HepG2 (cell line): Measurements from ENCODE around the gene DENND2A.

ENCODE experiments used
- ARHGAP35 ChIP-seq: sonication (generic); formaldehyde crosslinking; IDR thresholded peaks from 2 replicates; pipeline ENCODE4 v1.9.0; 2022; ENCODE audit warnings: mild to moderate bottlenecking, inconsistent platforms, moderate library complexity, missing genetic modification reagents, borderline replicate concordance
- ATF1 ChIP-seq: IDR thresholded peaks from 2 replicates; pipeline ENCODE4 v1.6.1; 2016; ENCODE audit warnings: mild to moderate bottlenecking, control low read depth
- NONO ChIP-seq, 2 experiments: fragments of 450-650 bp in 1 of 2; sonication (generic) in 1 of 2; formaldehyde crosslinking in 1 of 2; IDR thresholded peaks in 1 of 2; conservative IDR thresholded peaks in 1 of 2; 2 replicates each; pipeline versions ENCODE4 v1.6.1 to v1.8.0; 2017 to 2022; ENCODE audit warnings: mild to moderate bottlenecking in 1 of 2, missing genetic modification reagents in 1 of 2, moderate library complexity in 1 of 2
- ZNF24 ChIP-seq: fragments of 450-650 bp; IDR thresholded peaks from 2 replicates; pipeline ENCODE4 v1.6.1; 2017; ENCODE audit warnings: antibody characterized with exemption, mild to moderate bottlenecking
- ZNF263 ChIP-seq: sonication (generic); formaldehyde crosslinking; IDR thresholded peaks from 2 replicates; pipeline ENCODE4 v1.4.0; 2020; ENCODE audit warnings: missing genetic modification reagents
- TF ChIP-seq, protein P1 (sequence below): sonication (generic); formaldehyde crosslinking; IDR thresholded peaks from 2 replicates; pipeline ENCODE4 v1.5.0; 2020; ENCODE audit warnings: mild to moderate bottlenecking, missing genetic modification reagents, moderate library complexity
- TF ChIP-seq, protein P2 (sequence below): sonication (generic); formaldehyde crosslinking; IDR thresholded peaks from 2 replicates; pipeline ENCODE4 v1.8.0; 2022; ENCODE audit warnings: mild to moderate bottlenecking, missing genetic modification reagents; ENCODE audit not compliant: insufficient replicate concordance
- TF ChIP-seq, protein P3 (sequence below), 2 experiments: sonication (generic) in 1 of 2; formaldehyde crosslinking in 1 of 2; IDR thresholded peaks; 2 replicates each; pipeline versions ENCODE4 v1.5.1 to v1.6.1; 2011 to 2020; ENCODE audit warnings: borderline replicate concordance in 1 of 2, low read depth in 1 of 2, low read length in 1 of 2, mild to moderate bottlenecking in 1 of 2, missing genetic modification reagents in 1 of 2, moderate library complexity in 1 of 2
- TF ChIP-seq, protein P4 (sequence below): sonication (generic); formaldehyde crosslinking; IDR thresholded peaks from 2 replicates; pipeline ENCODE4 v1.8.1; 2023; ENCODE audit warnings: mild to moderate bottlenecking, missing genetic modification reagents, borderline replicate concordance

DNA sequence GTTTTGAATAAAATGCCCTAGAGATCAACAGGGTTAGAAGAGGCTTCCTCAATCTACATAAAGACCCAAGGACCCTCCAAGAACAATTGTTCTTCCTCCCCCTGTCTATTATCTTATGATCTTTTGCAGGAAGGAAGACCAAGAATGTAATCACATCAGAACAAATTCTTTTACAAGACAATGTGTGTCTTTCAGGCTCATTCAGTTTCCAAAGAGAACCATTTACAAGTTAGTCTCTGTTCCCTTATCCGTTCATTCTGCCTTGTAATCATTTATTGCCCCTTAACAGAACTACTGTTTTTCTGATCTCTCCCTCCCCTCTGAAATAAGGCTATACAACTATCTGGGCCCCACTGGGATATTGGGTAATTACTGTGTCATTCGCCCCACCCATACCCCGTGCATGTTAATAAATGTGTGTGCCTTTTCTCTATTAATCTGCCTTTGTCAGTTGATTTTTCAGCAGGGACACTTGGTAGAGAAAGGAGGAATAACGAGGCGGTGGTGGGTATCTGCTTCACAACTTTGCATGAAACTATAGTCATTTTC is 155.6 kb downstream of the DENND2A start:
- TF ChIP-seq, protein P1, sequence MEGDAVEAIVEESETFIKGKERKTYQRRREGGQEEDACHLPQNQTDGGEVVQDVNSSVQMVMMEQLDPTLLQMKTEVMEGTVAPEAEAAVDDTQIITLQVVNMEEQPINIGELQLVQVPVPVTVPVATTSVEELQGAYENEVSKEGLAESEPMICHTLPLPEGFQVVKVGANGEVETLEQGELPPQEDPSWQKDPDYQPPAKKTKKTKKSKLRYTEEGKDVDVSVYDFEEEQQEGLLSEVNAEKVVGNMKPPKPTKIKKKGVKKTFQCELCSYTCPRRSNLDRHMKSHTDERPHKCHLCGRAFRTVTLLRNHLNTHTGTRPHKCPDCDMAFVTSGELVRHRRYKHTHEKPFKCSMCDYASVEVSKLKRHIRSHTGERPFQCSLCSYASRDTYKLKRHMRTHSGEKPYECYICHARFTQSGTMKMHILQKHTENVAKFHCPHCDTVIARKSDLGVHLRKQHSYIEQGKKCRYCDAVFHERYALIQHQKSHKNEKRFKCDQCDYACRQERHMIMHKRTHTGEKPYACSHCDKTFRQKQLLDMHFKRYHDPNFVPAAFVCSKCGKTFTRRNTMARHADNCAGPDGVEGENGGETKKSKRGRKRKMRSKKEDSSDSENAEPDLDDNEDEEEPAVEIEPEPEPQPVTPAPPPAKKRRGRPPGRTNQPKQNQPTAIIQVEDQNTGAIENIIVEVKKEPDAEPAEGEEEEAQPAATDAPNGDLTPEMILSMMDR (CRISPR knock-in tag), result no peak
- TF ChIP-seq ATF1 (CRISPR knock-in tag), result no peak
- TF ChIP-seq, protein P2, sequence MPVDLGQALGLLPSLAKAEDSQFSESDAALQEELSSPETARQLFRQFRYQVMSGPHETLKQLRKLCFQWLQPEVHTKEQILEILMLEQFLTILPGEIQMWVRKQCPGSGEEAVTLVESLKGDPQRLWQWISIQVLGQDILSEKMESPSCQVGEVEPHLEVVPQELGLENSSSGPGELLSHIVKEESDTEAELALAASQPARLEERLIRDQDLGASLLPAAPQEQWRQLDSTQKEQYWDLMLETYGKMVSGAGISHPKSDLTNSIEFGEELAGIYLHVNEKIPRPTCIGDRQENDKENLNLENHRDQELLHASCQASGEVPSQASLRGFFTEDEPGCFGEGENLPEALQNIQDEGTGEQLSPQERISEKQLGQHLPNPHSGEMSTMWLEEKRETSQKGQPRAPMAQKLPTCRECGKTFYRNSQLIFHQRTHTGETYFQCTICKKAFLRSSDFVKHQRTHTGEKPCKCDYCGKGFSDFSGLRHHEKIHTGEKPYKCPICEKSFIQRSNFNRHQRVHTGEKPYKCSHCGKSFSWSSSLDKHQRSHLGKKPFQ (CRISPR knock-in tag), result no peak
- TF ChIP-seq ZNF24, result no peak
- no peak for TF ChIP-seq ZNF263
- no peak for TF ChIP-seq NONO (IDR thresholded peaks at IDR 0.05)
- no peak for TF ChIP-seq NONO (CRISPR knock-in tag; conservative IDR thresholded peaks at IDR 0.05)
- TF ChIP-seq, protein P3, sequence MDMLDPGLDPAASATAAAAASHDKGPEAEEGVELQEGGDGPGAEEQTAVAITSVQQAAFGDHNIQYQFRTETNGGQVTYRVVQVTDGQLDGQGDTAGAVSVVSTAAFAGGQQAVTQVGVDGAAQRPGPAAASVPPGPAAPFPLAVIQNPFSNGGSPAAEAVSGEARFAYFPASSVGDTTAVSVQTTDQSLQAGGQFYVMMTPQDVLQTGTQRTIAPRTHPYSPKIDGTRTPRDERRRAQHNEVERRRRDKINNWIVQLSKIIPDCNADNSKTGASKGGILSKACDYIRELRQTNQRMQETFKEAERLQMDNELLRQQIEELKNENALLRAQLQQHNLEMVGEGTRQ (IDR thresholded peaks at IDR 0.05; ENCODE audit: low read depth, low read length), result no peak
- TF ChIP-seq, protein P3 (CRISPR knock-in tag; IDR thresholded peaks at IDR 0.05; ENCODE audit: borderline replicate concordance), result no peak
- no peak for TF ChIP-seq ARHGAP35 (CRISPR knock-in tag)
- TF ChIP-seq, protein P4, sequence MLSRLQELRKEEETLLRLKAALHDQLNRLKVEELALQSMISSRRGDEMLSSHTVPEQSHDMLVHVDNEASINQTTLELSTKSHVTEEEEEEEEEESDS (CRISPR knock-in tag), result no peak
